Right atrium auricular region (tissue), 2 donors: ENCODE data around the gene EFEMP2. TPM values are rescaled to one million over a fixed set of nuclear protein-coding genes. Genes with fewer than 3 reads are reported as not detected.
A peak's percentile ranks its signal among the peaks of the same experiment; 100 is the strongest.

ENCODE experiments used
- DNase-seq: peaks from one replicate; pipeline ENCODE4 v3.0.0-alpha.2; 2019; ENCODE audit warnings: low spot score
- H3K27ac ChIP-seq, 2 donors: fragments of 200-600 bp; sonication (generic); 1 replicate in 1 of 2; 2 replicates in 1 of 2; pipeline ENCODE4 v1.5.1; 2016 to 2019
- H3K27me3 ChIP-seq, 2 donors: fragments of 200-600 bp; sonication (generic); one replicate each; pipeline versions ENCODE4 v1.5.1 to v1.6.0; 2017 to 2019
- H3K36me3 ChIP-seq: fragments of 200-600 bp; sonication (generic); one replicate; pipeline ENCODE4 v1.5.1; 2016
- H3K4me1 ChIP-seq, 2 donors: fragments of 200-600 bp; sonication (generic); one replicate each; pipeline versions ENCODE4 v1.5.1 to v1.6.0; 2017 to 2019
- H3K4me3 ChIP-seq, 2 donors: fragments of 200-600 bp; sonication (generic); 1 replicate in 1 of 2; 2 replicates in 1 of 2; pipeline ENCODE4 v1.5.1; 2017 to 2019; ENCODE audit warnings: mild to moderate bottlenecking in 1 of 2, moderate library complexity in 1 of 2
- H3K9me3 ChIP-seq, 2 donors: fragments of 200-600 bp; sonication (generic); one replicate each; pipeline ENCODE4 v1.5.1; 2019
- CTCF ChIP-seq, 2 donors: fragments of 200-600 bp; sonication (generic); IDR thresholded peaks; one replicate each; pipeline ENCODE4 v1.5.1; 2019; ENCODE audit warnings: antibody characterized with exemption in 2 of 2
- total RNA-seq, 2 donors: library from RNA; depleted of rRNA; stranded (reverse); fragments of >200 nt; gene quantifications; one replicate each; pipeline ENCODE4 v1.1.0, GENCODE V29; 2016

Gene EFEMP2
- total RNA-seq, 2 donors from 2014 or later = 117 to 156 TPM

- no peak for TF ChIP-seq CTCF (IDR thresholded peaks at IDR 0.05)
- Histone ChIP-seq H3K27ac (no peak overlapping the region), H3K4me1 (peaks cover 0 to 4% of the 10 kb centered on the region in 2 donors), H3K36me3 (no peaks in the 10 kb centered on the region), H3K9me3 (no peaks in the 10 kb centered on the region), H3K4me3 (no peak overlapping the region), H3K27me3 (no peaks in the 10 kb centered on the region)
- DNase-seq = no peak
Measured at GRCh38 chr11:65822776-65823528, 49.6 kb downstream of the EFEMP2 start.

GRCh38 chr11:65821107-65821506 is 51.5 kb downstream of the EFEMP2 start:
- no peak for DNase-seq
- no peaks in the 10 kb centered on the region for H3K9me3 ChIP-seq
- H3K27me3 ChIP-seq = no peaks in the 10 kb centered on the region
- TF ChIP-seq CTCF (IDR thresholded peaks at IDR 0.05) = no peak
- H3K36me3 ChIP-seq = no peaks in the 10 kb centered on the region
- H3K27ac ChIP-seq = no peak overlapping the region
- H3K4me1 ChIP-seq = peaks cover 0 to 8% of the 10 kb centered on the region in 2 donors
- no peak overlapping the region for H3K4me3 ChIP-seq

- peak; percentile 93 for DNase-seq
- no peaks in the 10 kb centered on the region for H3K36me3 ChIP-seq
- peak overlapping the region; percentile 52 to 66 for H3K4me3 ChIP-seq
- H3K9me3 ChIP-seq = no peaks in the 10 kb centered on the region
- peaks cover 0 to 8% of the 10 kb centered on the region in 2 donors for H3K4me1 ChIP-seq
- peak; percentile 100 for TF ChIP-seq CTCF (IDR thresholded peaks at IDR 0.05)
- H3K27ac ChIP-seq = peak overlapping the region; percentile 66
- H3K27me3 ChIP-seq = no peaks in the 10 kb centered on the region
Measured at GRCh38 chr11:65817835-65818680, 54.5 kb downstream of the EFEMP2 start.

GRCh38 chr11:65817312-65817834 is 55.2 kb downstream of the EFEMP2 start:
- Histone ChIP-seq H3K27me3 (no peaks in the 10 kb centered on the region), H3K4me1 (peaks cover 0 to 8% of the 10 kb centered on the region in 2 donors), H3K4me3 (peak overlapping the region; percentile 52 to 66), H3K9me3 (no peaks in the 10 kb centered on the region), H3K36me3 (no peaks in the 10 kb centered on the region), H3K27ac (peak overlapping the region; percentile 66)
- DNase-seq = no peak
- no peak for TF ChIP-seq CTCF (IDR thresholded peaks at IDR 0.05)

- Histone ChIP-seq H3K27me3 (no peaks in the 10 kb centered on the region), H3K4me1 (peaks cover 0 to 8% of the 10 kb centered on the region in 2 donors), H3K4me3 (no peak overlapping the region), H3K27ac (no peak overlapping the region), H3K36me3 (no peaks in the 10 kb centered on the region), H3K9me3 (no peaks in the 10 kb centered on the region)
- DNase-seq = no peak
- TF ChIP-seq CTCF (IDR thresholded peaks at IDR 0.05) = no peak
Measured at GRCh38 chr11:65816696-65817095, 55.9 kb downstream of the EFEMP2 start.

Other genes with a start within 250 kb of the EFEMP2 start
- gene SIPA1, start 234.7 kb downstream of the EFEMP2 start, total RNA-seq = 10 to 100 TPM; 14.5 to 29.6 TPM
- gene RELA, start 209.9 kb downstream of the EFEMP2 start, total RNA-seq = 10 to 100 TPM; 30.7 to 54.9 TPM
- gene KAT5, start 160.5 kb downstream of the EFEMP2 start, total RNA-seq = 10 to 100 TPM; 29.7 to 50.1 TPM
- gene RNASEH2C, start 152.0 kb downstream of the EFEMP2 start, total RNA-seq = 100 to 1,000 TPM; 105 to 194 TPM
- 10 to 100 TPM in 1 of 2 donors, 1 to 10 TPM in 1; 9.5 to 14.3 TPM for gene AP5B1, start 91.8 kb downstream of the EFEMP2 start, total RNA-seq
- not detected for gene OVOL1, start 85.7 kb downstream of the EFEMP2 start, total RNA-seq
- under 1 TPM; 0.20 to 0.37 TPM for gene SNX32, start 38.8 kb downstream of the EFEMP2 start, total RNA-seq
- 100 to 1,000 TPM; 365 to 493 TPM for gene CFL1, start 14.6 kb downstream of the EFEMP2 start, total RNA-seq
- 10 to 100 TPM; 23.4 to 26.3 TPM for gene MUS81, start 12.4 kb downstream of the EFEMP2 start, total RNA-seq
- gene CTSW, start 7.0 kb upstream of the EFEMP2 start, total RNA-seq = 1 to 10 TPM in 1 of 2 donors, under 1 TPM in 1; 0.39 to 1.1 TPM
- 10 to 100 TPM; 50.9 to 82.8 TPM for gene FIBP, start 15.7 kb upstream of the EFEMP2 start, total RNA-seq
- 100 to 1,000 TPM; 115 to 172 TPM for gene CCDC85B, start 17.9 kb upstream of the EFEMP2 start, total RNA-seq
- gene FOSL1, start 27.6 kb upstream of the EFEMP2 start, total RNA-seq = 1 to 10 TPM; 4.9 to 6.8 TPM
- 10 to 100 TPM; 13.9 to 23.5 TPM for gene C11orf68, start 46.3 kb upstream of the EFEMP2 start, total RNA-seq
- 10 to 100 TPM; 72.1 to 83.1 TPM for gene DRAP1, start 46.6 kb upstream of the EFEMP2 start, total RNA-seq
- gene TSGA10IP, start 72.7 kb upstream of the EFEMP2 start, total RNA-seq = not detected
- 10 to 100 TPM; 20.7 to 42.5 TPM for gene SART1, start 88.9 kb upstream of the EFEMP2 start, total RNA-seq
- 10 to 100 TPM; 17.6 to 25.0 TPM for gene EIF1AD, start 129.4 kb upstream of the EFEMP2 start, total RNA-seq
- 10 to 100 TPM; 66.6 to 85.5 TPM for gene BANF1, start 129.7 kb upstream of the EFEMP2 start, total RNA-seq
- 1 to 10 TPM; 2.6 to 6.3 TPM for gene CST6, start 139.2 kb upstream of the EFEMP2 start, total RNA-seq
- not detected for gene CATSPER1, start 153.7 kb upstream of the EFEMP2 start, total RNA-seq
- 10 to 100 TPM; 22.7 to 29.0 TPM for gene GAL3ST3, start 176.4 kb upstream of the EFEMP2 start, total RNA-seq
- gene SF3B2, start 179.6 kb upstream of the EFEMP2 start, total RNA-seq = 100 to 1,000 TPM in 1 of 2 donors, 10 to 100 TPM in 1; 62.5 to 111 TPM
- 10 to 100 TPM; 47.7 to 88.9 TPM for gene PACS1, start 197.5 kb upstream of the EFEMP2 start, total RNA-seq